ACHN (cell line): ENCODE results near the gene CARD14.
"Not testable (repeated sequence)": the region's sequence is repeated elsewhere in the genome, so short reads cannot be mapped to it uniquely, and the experiment has no call there.

Experiments
- DNase-seq: peaks from one replicate; pipeline ENCODE4 v3.0.0-alpha.2; 2015
- in situ Hi-C: cut with HindIII; loops from 2 replicates; pipeline ENCODE4 v1.10.0; 2017; ENCODE audit warnings: low sequenced_read_pairs, low pct_ligation_motif_present, low pct_unique_long_range_greater_than_20kb

CARD14 gene

GRCh38 chr17:80146121-80147034 is 23.5 kb upstream of the CARD14 start:
- in situ Hi-C loops = no loop called here
- DNase-seq = no peak

DNA sequence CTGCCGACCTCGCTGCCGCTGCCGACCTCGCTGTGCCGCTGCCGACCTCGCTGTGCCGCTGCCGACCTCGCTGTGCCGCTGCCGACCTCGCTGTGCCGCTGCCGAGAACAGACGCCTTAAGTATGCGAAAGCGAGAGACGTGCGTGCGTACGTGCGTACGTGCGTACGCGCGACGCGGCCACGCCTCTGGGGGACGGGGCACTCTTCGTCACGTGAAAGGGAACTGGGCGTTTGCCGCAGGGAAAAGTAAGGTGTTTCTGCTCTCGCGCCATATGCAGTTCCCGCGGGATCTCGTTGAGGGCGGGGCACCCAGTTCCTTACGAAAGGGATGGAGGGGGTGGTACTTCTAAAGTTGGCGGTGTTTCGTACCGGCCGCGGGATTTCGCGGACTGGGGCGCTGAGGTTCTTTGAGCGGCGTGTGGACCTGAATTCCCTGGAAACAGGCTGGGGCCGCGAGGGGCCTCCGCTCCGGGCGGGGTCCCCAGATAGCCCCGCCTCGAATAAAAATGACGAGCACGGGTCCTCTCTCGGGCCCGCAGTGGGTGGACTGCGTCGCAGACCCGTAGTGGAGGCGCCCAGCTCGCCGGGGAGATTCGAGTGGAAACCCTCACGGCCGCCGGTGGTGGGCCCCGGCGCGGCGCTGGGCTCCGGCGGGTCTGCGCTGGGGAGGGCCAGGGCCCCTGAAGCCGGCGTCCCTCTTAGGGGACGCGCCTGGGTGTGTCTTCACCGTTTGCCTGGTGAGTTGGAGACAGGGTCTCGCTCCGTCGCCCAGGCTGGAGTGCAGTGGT is 22.6 kb upstream of the CARD14 start, which contains the start of gene EIF4A3:
Gene EIF4A3 (minus strand): TSS at position 94 of the 788 bp plus-strand sequence. CDS start 167 bp downstream, outside the sequence.
- DNase-seq = peak; percentile 99
- in situ Hi-C loops = no loop called here

- DNase-seq = no peak
- in situ Hi-C loops = no loop called here
Observed at GRCh38 chr17:80151333-80151732, 18.5 kb upstream of the CARD14 start.

DNA sequence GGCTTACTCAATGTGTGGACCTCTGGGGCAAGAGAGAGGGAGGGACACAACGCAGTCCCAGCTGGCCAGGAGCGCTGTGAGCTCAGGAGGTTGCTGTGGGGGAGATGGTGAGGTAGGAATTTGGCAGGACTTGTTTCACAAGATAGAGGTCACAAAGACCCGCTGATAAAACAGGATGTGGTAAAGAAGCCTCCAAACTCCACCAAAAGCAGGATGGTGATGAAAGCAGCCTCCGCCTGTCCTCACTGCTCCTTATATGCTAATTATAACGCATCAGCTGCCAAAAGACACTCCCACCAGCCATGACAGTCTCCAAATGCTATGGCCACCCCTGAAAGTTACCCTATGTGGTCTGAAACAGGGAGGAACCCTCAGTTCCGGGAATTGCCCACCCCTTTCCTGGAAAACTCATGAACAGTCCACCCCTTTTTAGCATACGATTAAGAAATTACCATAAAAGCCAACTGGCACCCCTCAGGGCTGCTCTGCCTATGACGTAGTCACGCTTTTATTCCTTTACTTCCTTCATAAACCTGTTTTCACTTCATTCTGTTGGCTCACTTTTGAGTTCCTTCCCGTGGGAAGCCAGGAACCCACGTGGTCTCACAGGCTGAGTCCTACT is 17.6 kb upstream of the CARD14 start:
- DNase-seq = no peak
- in situ Hi-C loops = no loop called here

- in situ Hi-C loops = no loop called here
- DNase-seq = no peak
Observed at GRCh38 chr17:80153004-80153403, 16.8 kb upstream of the CARD14 start.

DNA sequence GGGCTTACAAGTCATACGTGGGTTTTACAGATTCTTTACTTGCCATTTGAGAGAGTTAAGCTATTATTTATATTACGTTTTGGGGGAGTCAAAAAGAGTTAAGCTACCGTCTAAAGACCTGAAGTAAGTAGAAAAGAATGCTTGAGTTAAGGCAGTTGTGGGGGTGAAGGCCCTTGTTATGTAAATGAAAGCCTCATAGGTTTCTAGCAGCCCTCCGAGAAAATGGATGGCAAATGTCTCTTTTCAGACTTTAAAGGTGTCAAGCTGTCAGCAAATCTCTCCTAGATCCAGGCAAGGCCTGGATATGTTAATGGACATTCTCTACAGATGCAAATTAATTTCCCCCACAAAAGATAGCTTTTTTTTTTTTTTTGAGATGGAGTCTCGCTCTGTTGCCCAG is 15.7 kb upstream of the CARD14 start:
- in situ Hi-C loops = no loop called here
- DNase-seq = no peak

DNA sequence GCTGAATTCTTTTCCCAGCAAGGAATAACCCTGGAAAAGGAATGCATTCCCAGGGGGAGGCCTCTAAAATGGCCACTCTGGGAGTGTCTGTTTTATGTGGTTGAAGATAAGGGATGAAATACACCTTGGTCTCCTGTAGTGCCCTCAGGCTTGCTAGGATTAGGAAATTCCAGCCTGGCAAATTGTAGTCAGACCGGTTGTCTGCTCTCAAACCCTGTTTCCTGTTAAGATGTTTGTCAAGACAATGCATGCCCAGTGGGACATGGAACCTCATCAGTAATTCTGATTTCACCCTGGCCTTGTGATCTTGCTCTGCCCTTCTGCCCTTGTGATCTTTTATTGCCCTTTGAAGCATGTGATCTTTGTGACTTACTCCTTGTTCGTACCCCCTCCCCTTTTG is 14.2 kb upstream of the CARD14 start:
- in situ Hi-C loops, DNase-seq: not testable (repeated sequence)

DNA sequence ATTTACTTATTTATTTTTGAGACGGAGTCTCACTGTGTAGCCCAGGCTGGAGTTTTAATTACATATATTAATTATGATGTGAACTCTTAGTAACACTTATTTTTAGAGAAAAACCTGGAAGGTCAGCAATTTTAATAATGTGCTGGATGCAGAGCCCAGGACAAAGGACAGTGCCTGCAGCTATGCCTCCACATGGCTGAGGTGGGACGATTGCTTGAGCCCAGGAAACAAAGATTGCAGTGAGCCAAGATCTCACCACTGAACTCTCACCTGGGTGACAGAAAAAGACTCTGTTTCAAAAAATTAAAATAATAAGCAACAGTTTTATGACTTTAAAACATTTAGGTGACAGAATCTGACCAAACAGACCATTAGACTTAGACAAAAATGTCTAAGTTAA is 11.0 kb upstream of the CARD14 start:
- no peak for DNase-seq
- in situ Hi-C loops = no loop called here

- DNase-seq = no peak
- in situ Hi-C loops = no loop called here
Observed at GRCh38 chr17:80160536-80160935, 9.3 kb upstream of the CARD14 start.

DNA sequence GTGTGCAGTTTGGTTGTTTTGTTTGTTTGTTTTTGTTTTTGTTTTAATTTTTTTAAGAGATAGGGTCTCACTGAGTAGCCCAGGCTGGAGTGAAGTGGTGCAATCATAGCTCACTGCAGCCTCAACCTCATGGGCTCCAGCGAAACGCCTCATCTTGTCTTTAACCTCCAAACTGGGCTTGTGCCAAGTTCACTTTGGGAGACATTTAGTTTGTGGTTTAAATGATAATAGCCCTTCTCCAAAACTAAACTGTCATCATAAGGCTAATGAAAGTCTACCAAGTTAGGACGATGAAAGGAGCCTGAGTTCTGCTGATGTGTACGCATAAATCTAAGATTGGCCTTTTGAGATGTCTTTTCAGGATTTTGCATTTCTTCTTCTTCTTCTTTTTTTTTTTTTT is 6.5 kb upstream of the CARD14 start:
- no peak for DNase-seq

GRCh38 chr17:80164185-80164584 is 5.6 kb upstream of the CARD14 start:
- no peak for DNase-seq
- in situ Hi-C loops = no loop called here

More for the DNA sequence above, 6.5 kb upstream of the CARD14 start:
- in situ Hi-C loops = no loop called here

GRCh38 chr17:80166446-80166845 is 3.4 kb upstream of the CARD14 start:
- in situ Hi-C loops = no loop called here

GRCh38 chr17:80168371-80168770 is 1.5 kb upstream of the CARD14 start:
- in situ Hi-C loops = no loop called here

More at GRCh38 chr17:80166446-80166845, 3.4 kb upstream of the CARD14 start:
- DNase-seq = no peak

GRCh38 chr17:80169107-80169506 is 723 bp upstream of the CARD14 start:
- in situ Hi-C loops = no loop called here
- no peak for DNase-seq

More at GRCh38 chr17:80168371-80168770, 1.5 kb upstream of the CARD14 start:
- DNase-seq = no peak

DNA sequence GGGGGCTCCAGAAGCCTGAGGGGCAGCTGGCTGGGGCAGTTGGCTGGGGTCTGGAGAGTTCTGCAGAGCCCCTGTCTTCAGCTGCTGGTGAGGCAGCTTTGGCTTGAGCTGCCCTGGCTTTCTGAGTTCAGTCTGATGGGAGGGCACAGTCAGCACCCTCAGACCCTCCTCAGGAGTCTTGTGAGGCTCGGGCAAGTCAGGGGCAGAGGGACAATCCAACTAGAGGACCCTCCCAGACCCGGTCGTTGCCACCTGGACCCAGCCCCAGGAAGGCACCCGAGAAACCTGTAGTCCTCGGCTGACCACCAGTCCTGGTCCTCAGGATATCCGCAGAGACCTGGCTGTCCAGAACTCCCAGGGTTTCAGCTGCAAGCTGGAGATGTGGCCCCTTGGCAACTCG is 1.9 kb downstream of the CARD14 start:
- in situ Hi-C loops = no loop called here

GRCh38 chr17:80173126-80173525 is 3.3 kb downstream of the CARD14 start:
- DNase-seq = no peak
- in situ Hi-C loops = no loop called here

More for the DNA sequence above, 1.9 kb downstream of the CARD14 start:
- DNase-seq = no peak

DNA sequence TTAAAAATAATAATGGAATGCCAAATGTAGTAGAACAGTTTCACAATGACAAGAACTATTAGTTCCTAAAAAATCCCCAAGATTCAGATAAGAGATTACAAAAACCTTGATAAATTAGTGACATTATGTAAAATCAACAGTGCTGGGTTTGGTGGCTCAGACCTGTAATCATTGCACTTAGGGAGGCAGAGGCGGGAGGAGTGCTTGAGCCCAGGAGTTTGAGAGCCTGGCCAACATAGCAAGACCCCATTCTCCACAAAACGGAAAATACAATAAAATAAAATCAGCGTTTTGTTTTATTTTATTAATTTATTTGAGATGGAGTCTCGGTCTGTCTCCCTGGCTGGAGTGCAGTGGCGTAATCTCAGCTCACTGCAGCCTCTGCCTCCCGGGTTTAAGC is 4.1 kb downstream of the CARD14 start:
- in situ Hi-C loops = no loop called here
- DNase-seq = no peak

GRCh38 chr17:80176757-80177156 is 6.9 kb downstream of the CARD14 start:
- in situ Hi-C loops = no loop called here
- DNase-seq = no peak

DNA sequence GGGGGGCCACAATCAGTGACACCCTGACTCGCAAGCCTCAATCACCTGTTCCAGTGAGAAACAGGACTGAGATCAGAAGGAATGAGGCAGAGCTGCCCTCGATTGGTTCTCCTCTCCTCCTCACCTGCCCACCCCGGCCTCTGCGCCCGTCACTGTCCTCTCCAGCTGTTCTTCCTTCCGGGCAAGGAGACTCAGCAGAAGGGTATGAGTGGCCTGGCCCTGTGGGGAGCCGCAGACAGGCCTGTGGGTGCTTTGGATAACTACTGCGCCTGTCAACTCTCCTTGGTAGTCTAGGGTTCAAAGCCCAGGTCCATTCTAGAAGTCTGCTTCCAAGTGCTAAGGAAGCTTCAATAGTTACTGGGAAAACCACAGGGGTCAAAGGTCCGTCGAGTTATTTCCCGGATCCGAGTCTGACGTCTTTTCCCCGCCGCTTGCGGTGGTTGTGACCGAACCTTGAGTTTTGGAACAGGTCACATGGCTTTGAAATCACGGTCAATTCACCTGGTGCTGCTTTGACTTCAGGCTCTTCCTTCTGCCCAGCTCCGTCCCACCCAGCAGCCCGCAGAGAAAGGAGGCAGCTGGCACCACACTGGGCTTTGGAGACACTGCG is 8.3 kb downstream of the CARD14 start:
- in situ Hi-C loops = no loop called here

More for the DNA sequence above, 8.3 kb downstream of the CARD14 start:
- DNase-seq = no peak
